HEK293T (cell line): Measurements from ENCODE around the gene SMIM30.

ENCODE experiments used
- ARNT ChIP-seq: fragments of 450-650 bp; IDR thresholded peaks from 2 replicates; pipeline ENCODE4 v1.6.1; 2017; ENCODE audit warnings: mild to moderate bottlenecking
- BHLHE40 ChIP-seq: fragments of 450-650 bp; IDR thresholded peaks from 2 replicates; pipeline ENCODE4 v1.6.1; 2016; ENCODE audit warnings: mild to moderate bottlenecking, moderate library complexity, borderline replicate concordance
- ELF4 ChIP-seq: fragments of 450-650 bp; IDR thresholded peaks from 2 replicates; pipeline ENCODE4 v1.6.1; 2017; ENCODE audit warnings: antibody characterized with exemption
- FOXM1 ChIP-seq: fragments of 450-650 bp; IDR thresholded peaks from 2 replicates; pipeline ENCODE4 v1.6.1; 2017; ENCODE audit warnings: mild to moderate bottlenecking, borderline replicate concordance

- TF ChIP-seq ARNT (no peak), BHLHE40 (no peak), FOXM1 (no peak), ELF4 (no peak)
Measured at GRCh38 chr7:113109718-113110117, 8.6 kb downstream of the SMIM30 start.
